HepG2 (cell line): ENCODE data around the gene GHRH. TPM values are rescaled to one million over a fixed set of nuclear protein-coding genes. Genes with fewer than 3 reads are reported as not detected.
A peak's percentile ranks its signal among the peaks of the same experiment; 100 is the strongest.

Experiments used
- ATAC-seq: fragments of 200-7000 bp; cut with Tn5 transposase; 3 replicates; pipeline ENCODE4 v1.9.1; 2020; ENCODE audit warnings: mild to moderate bottlenecking, moderate library complexity
- BruUV-seq: library from RNA; stranded (reverse); fragments of 400-500 nt; replicated peaks from 2 replicates; lab custom pipeline; 2021; lab: Mats Ljungman, UMichigan
- CTCF ChIA-PET: fragments of 300-600 bp; formaldehyde crosslinking; extraction: SDS; loops from one replicate; lab custom pipeline; 2021; ENCODE audit warnings: low total read pairs, inconsistent platforms, low intra/inter-chr PET ratio; lab: Yijun Ruan, JAX
- POLR2A ChIA-PET: fragments of 350-600 bp; sonication (Branson Sonifier 250); formaldehyde crosslinking; loops from one replicate; lab custom pipeline; 2020; ENCODE audit warnings: antibody characterized with exemption, inconsistent platforms; lab: Yijun Ruan, JAX
- DNase-seq: peaks from one replicate; pipeline ENCODE4 v3.0.0-alpha.2; 2015; ENCODE audit warnings: low spot score
- FAIRE-seq: peaks from 3 replicates; lab custom pipeline; 2011; peaks lifted over from hg19 to GRCh38; lab: Jason Lieb, UNC
- H2AFZ ChIP-seq: one replicate; pipeline ENCODE4 v1.6.1; 2011; ENCODE audit warnings: low read length, inconsistent platforms
- H3K27ac ChIP-seq: fragments of 300-600 bp; 3 replicates; pipeline ENCODE4 v1.8.0; 2011; ENCODE audit warnings: mixed run types, mild to moderate bottlenecking, mixed read lengths, low read length, inconsistent platforms; ENCODE audit not compliant: insufficient read depth; ENCODE audit errors: extremely low read length
- H3K27me3 ChIP-seq, 2 experiments: fragments of 200-600 bp in 1 of 2; 2 replicates in 1 of 2; 3 replicates in 1 of 2; pipeline versions ENCODE4 v1.6.0 to v1.8.0; 2011; ENCODE audit warnings: low read length in 2 of 2, mild to moderate bottlenecking in 2 of 2, moderate library complexity in 2 of 2, inconsistent platforms in 1 of 2; ENCODE audit not compliant: insufficient read depth in 2 of 2, control insufficient read depth in 1 of 2
- H3K36me3 ChIP-seq, 2 experiments: fragments of 200-600 bp in 1 of 2; replicated peaks in 1 of 2; 2 replicates in 1 of 2; 3 replicates in 1 of 2; pipeline versions ENCODE4 v1.5.1 to v1.8.0; 2011; ENCODE audit warnings: low read length in 2 of 2, inconsistent platforms in 1 of 2; ENCODE audit not compliant: insufficient read depth in 2 of 2, control insufficient read depth in 1 of 2
- H3K4me1 ChIP-seq: 2 replicates; pipeline ENCODE4 v1.5.1; 2012; ENCODE audit warnings: low read length, inconsistent platforms; ENCODE audit not compliant: insufficient read depth
- H3K4me2 ChIP-seq: 2 replicates; pipeline ENCODE4 v1.6.0; 2011; ENCODE audit warnings: low read depth, low read length, inconsistent platforms
- H3K4me3 ChIP-seq, 3 experiments: fragments of 200-600 bp in 1 of 3; sonication (generic), shearing (Covaris generic) in 1 of 3; replicated peaks in 1 of 3; 2 replicates each; pipeline ENCODE4 v1.5.1; 2011 to 2016; ENCODE audit warnings: low read length in 3 of 3, inconsistent platforms in 2 of 3, low read depth in 2 of 3, mild to moderate bottlenecking in 2 of 3, control low read depth in 1 of 3, mixed read lengths in 1 of 3; ENCODE audit not compliant: insufficient read depth in 1 of 3
- H3K79me2 ChIP-seq: one replicate; pipeline ENCODE4 v1.6.1; 2011; ENCODE audit warnings: low read length, inconsistent platforms; ENCODE audit not compliant: insufficient read depth
- H3K9ac ChIP-seq: 2 replicates; pipeline ENCODE4 v1.6.0; 2011; ENCODE audit warnings: mild to moderate bottlenecking, low read depth, low read length, inconsistent platforms; ENCODE audit not compliant: insufficient read depth
- H3K9me3 ChIP-seq: 2 replicates; pipeline ENCODE4 v1.5.1; 2012; ENCODE audit warnings: mild to moderate bottlenecking, low read length
- H4K20me1 ChIP-seq: 2 replicates; pipeline ENCODE4 v1.6.0; 2011; ENCODE audit warnings: inconsistent platforms, mild to moderate bottlenecking, low read length, moderate library complexity; ENCODE audit not compliant: insufficient read depth
- CBX2 ChIP-seq, 2 experiments: fragments of 200-600 bp in 1 of 2; sonication (generic); formaldehyde crosslinking in 1 of 2; IDR thresholded peaks; 2 replicates each; pipeline versions ENCODE4 v1.7.0 to v1.8.1; 2018 to 2022; ENCODE audit warnings: low read depth in 2 of 2, low read length in 1 of 2, mild to moderate bottlenecking in 1 of 2, missing genetic modification reagents in 1 of 2
- ELF3 ChIP-seq: IDR thresholded peaks from 2 replicates; pipeline ENCODE4 v1.6.1; 2016; ENCODE audit warnings: missing genetic modification reagents, missing compliant biosample characterization
- FOXO4 ChIP-seq: sonication (generic); formaldehyde crosslinking; conservative IDR thresholded peaks from 2 replicates; pipeline ENCODE4 v1.8.1; 2023; ENCODE audit warnings: missing genetic modification reagents
- HOXA5 ChIP-seq: sonication (generic); formaldehyde crosslinking; IDR thresholded peaks from 2 replicates; pipeline ENCODE4 v1.4.0; 2020; ENCODE audit warnings: missing genetic modification reagents
- TBX2 ChIP-seq: sonication (generic); formaldehyde crosslinking; IDR thresholded peaks from 2 replicates; pipeline ENCODE4 v1.5.0; 2020; ENCODE audit warnings: missing genetic modification reagents, mild to moderate bottlenecking, borderline replicate concordance
- U2AF1 ChIP-seq: fragments of 200-400 bp; formaldehyde crosslinking; optimal IDR thresholded peaks from 2 replicates; pipeline ENCODE3; 2017; ENCODE audit warnings: mild to moderate bottlenecking, low read depth, low read length
- XRCC5 ChIP-seq: fragments of 200-400 bp; formaldehyde crosslinking; optimal IDR thresholded peaks from 2 replicates; pipeline ENCODE3; 2017; ENCODE audit warnings: mild to moderate bottlenecking, low read length
- ZNF136 ChIP-seq: sonication (generic); formaldehyde crosslinking; IDR thresholded peaks from 2 replicates; pipeline ENCODE4 v1.8.1; 2022; ENCODE audit warnings: low read depth, mild to moderate bottlenecking, moderate library complexity, missing genetic modification reagents
- ZNF207 ChIP-seq: fragments of 450-650 bp; IDR thresholded peaks from 2 replicates; pipeline ENCODE4 v1.6.1; 2016; ENCODE audit warnings: antibody characterized with exemption, borderline replicate concordance
- ZNF281 ChIP-seq: sonication (generic); formaldehyde crosslinking; IDR thresholded peaks from 2 replicates; pipeline ENCODE4 v1.4.0; 2020; ENCODE audit warnings: missing genetic modification reagents, borderline replicate concordance
- ZNF292 ChIP-seq: sonication (generic); formaldehyde crosslinking; IDR thresholded peaks from 2 replicates; pipeline ENCODE4 v1.8.1; 2022; ENCODE audit warnings: mild to moderate bottlenecking, low read depth, missing genetic modification reagents, borderline replicate concordance
- ZNF317 ChIP-seq: sonication (generic); formaldehyde crosslinking; IDR thresholded peaks from 2 replicates; pipeline ENCODE4 v1.5.0; 2020; ENCODE audit warnings: mild to moderate bottlenecking, missing genetic modification reagents
- ZNF350 ChIP-seq: sonication (generic); formaldehyde crosslinking; IDR thresholded peaks from 2 replicates; pipeline ENCODE4 v1.4.0; 2020; ENCODE audit warnings: mild to moderate bottlenecking, low read depth, missing genetic modification reagents, borderline replicate concordance
- ZNF776 ChIP-seq: sonication (generic); formaldehyde crosslinking; IDR thresholded peaks from 2 replicates; pipeline ENCODE4 v1.4.0; 2020; ENCODE audit warnings: mild to moderate bottlenecking, missing genetic modification reagents
- ZNF788 ChIP-seq: sonication (generic); formaldehyde crosslinking; IDR thresholded peaks from 2 replicates; pipeline ENCODE4 v1.5.0; 2020; ENCODE audit warnings: mild to moderate bottlenecking, missing genetic modification reagents, borderline replicate concordance
- WGBS: methylation state at CpG from one replicate; pipeline ENCODE4 v1.1.6; 2017; ENCODE audit warnings: low lambda C conversion rate; 5-methylcytosine and 5-hydroxymethylcytosine counted together
- in situ Hi-C: cut with HindIII; loops from 2 replicates; pipeline ENCODE4 v1.10.0; 2017; ENCODE audit warnings: low pct_unique_long_range_greater_than_20kb; ENCODE audit not compliant: extremely low pct_ligation_motif_present
- intact Hi-C: fragments of 100-400 bp; cut with micrococcal nuclease; formaldehyde crosslinking; loops from one replicate; pipeline ENCODE4 v1.10.0; 2022; ENCODE audit not compliant: unreplicated experiment
- polyA plus RNA-seq, 8 experiments: library from polyadenylated mRNA; depleted of rRNA in 3 of 8; stranded (reverse) in 7 of 8; unstranded in 1 of 8; fragments of >200 nt; fragmentation: Illumina TruSeq in 4 of 8; extraction: Trizol in 4 of 8; gene quantifications; 2 replicates each; pipeline versions ENCODE4 v1.2.1 to v1.2.3, GENCODE V29; 2011 to 2016; ENCODE audit warnings: low read depth in 4 of 8, missing spikeins in 1 of 8, mixed read lengths in 1 of 8; ENCODE audit not compliant: insufficient read depth in 1 of 8
- total RNA-seq, 5 experiments: library from RNA; depleted of rRNA; stranded (reverse); fragments of >200 nt; fragmentation: Illumina TruSeq; extraction: Trizol; gene quantifications; 2 replicates each; pipeline ENCODE4 v1.2.3, GENCODE V29; 2016; ENCODE audit warnings: low read depth in 1 of 5

The GHRH gene
- total and polyA plus RNA-seq, 2 of the 13 experiments (the other 11 are each of a cell fraction or from before 2014, with no cell fraction given): not detected

DNA sequence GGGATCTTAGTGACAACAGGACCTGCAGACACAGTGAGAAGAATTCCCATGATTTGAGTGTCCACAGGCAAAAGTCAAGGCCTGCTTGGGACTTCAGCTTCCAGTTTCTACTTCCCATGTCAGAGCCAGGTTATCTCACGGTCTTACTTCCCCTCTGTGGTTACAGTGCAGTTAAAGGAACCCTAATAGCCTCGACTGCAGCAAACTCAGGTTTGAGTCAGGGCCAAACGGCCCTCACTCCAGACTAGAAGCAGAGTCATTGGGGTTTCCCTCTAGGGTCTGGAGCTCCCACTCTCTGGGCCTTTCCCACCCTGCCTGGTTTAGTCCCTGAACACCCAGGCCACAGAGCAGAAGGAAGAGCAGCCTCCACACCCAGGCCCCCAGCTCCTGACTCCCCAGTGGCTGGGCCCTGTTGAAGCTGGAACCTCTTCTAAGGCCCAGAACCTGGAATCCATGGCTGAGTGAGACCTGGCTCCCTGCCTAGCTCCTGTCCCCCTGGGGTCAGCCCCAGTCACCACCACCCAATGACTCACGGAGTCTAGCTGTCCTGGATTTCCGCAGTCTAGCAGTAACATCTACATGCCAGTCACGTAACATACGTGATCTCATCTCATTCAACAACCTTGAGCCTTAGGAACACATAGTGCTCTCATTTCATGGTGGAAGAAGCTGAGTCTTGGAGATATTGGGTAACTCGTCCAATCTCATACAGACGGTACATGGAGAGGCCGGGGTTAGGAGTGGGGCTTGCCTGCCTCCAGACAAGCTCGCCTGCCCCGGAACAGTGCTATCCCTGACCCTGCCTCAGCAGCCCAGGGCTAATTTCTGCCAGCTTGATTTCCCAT, 9.2 kb upstream of the GHRH start (continued):
- TF ChIP-seq FOXO4 (CRISPR knock-in tag): no peak
- 0 out of 2 replicates have a peak, but pooled peaks have one; percentile 26 for TF ChIP-seq ELF3
- 0 out of 2 replicates have a peak, but pooled peaks have one; percentile 24 for TF ChIP-seq ZNF317 (CRISPR knock-in tag)
- TF ChIP-seq CBX2 (IDR thresholded peaks at IDR 0.05; ENCODE audit: low read depth, low read length): no peak
- TF ChIP-seq CBX2 (CRISPR knock-in tag; IDR thresholded peaks at IDR 0.05; ENCODE audit: low read depth): no peak
- TF ChIP-seq ZNF350: 0 out of 2 replicates have a peak, but pooled peaks have one; percentile 35
- peak; percentile 80; the same call in 1 of the 2 replicates for TF ChIP-seq ZNF776 (CRISPR knock-in tag)
- TF ChIP-seq ZNF207: no peak

GRCh38 chr20:37267667-37268313, 6.2 kb upstream of the GHRH start:
- peak overlapping the region in 1 of 3 experiments; percentile 8; a peak in 1 of 6 replicates for H3K4me3 ChIP-seq
- peaks cover 44% of the 10 kb centered on the region for H3K4me1 ChIP-seq
- DNase-seq (no peak), FAIRE-seq (no peak), ATAC-seq (no peak)
- no peaks in the 10 kb centered on the region for H3K9me3 ChIP-seq
- WGBS: 38% methylated on average over 15 of the region's 15 CpGs
- intact Hi-C loops (loop anchor here (2.0 to 5.0 kb wide), 3 partner anchors 31 to 130 kb away; no protein-coding TSS in a partner anchor), in situ Hi-C loops (no loop called here)
- H4K20me1 ChIP-seq: no peaks in the 10 kb centered on the region
- no TSS peak for BruUV-seq
- peaks cover 5 to 21% of the 10 kb centered on the region in 2 experiments; a peak in 4 of 5 replicates for H3K27me3 ChIP-seq
- peak overlapping the region; percentile 55 for H3K4me2 ChIP-seq
- H3K27ac ChIP-seq: no peak overlapping the region
- POLR2A ChIA-PET: no interaction called here
- H2AFZ ChIP-seq: no peak overlapping the region
- H3K79me2 ChIP-seq: no peaks in the 10 kb centered on the region
- no peak overlapping the region for H3K9ac ChIP-seq
- H3K36me3 ChIP-seq: no peaks in the 10 kb centered on the region
- CTCF ChIA-PET: interaction anchor here (0.6 to 4.8 kb wide), 3 partner anchors 70 to 267 kb away, joined by 3 to 58 read pairs (median 57); no protein-coding TSS in a partner anchor
- 0 out of 2 replicates have a peak, but pooled peaks have one; percentile 20 for TF ChIP-seq ZNF292 (CRISPR knock-in tag)
- no peak for TF ChIP-seq ZNF136 (CRISPR knock-in tag)
- TF ChIP-seq U2AF1: peak; percentile 42
- TF ChIP-seq ZNF788 (CRISPR knock-in tag): 0 out of 2 replicates have a peak, but pooled peaks have one; percentile 13
- TF ChIP-seq TBX2 (CRISPR knock-in tag): 0 out of 2 replicates have a peak, but pooled peaks have one; percentile 23
- TF ChIP-seq XRCC5: peak; percentile 17
- TF ChIP-seq ZNF281: 0 out of 2 replicates have a peak, but pooled peaks have one; percentile 15
- no peak for TF ChIP-seq HOXA5
